Effector memory CD8-positive, alpha-beta T cell (primary cell): ENCODE measurements around the gene RAB6C.
"Not testable (repeated sequence)": the region's sequence is repeated elsewhere in the genome, so short reads cannot be mapped to it uniquely, and the experiment has no call there.

Source experiments
- ATAC-seq: fragments of 150-1000 bp; cut with Tn5 transposase; replicated peaks from 2 replicates; pipeline ENCODE4 v1.10.0; 2021; ENCODE audit warnings: mild to moderate bottlenecking, moderate library complexity
- DNase-seq, 3 experiments: peaks; one replicate each; pipeline ENCODE4 v3.0.0; 2021
- H3K27ac Mint-ChIP-seq, 2 donors: one replicate each; pipeline ENCODE4 v1.8.0; 2022; ENCODE audit warnings: mild to moderate bottlenecking in 2 of 2, mixed read lengths in 2 of 2, moderate library complexity in 2 of 2
- H3K27me3 Mint-ChIP-seq, 2 donors: one replicate each; pipeline ENCODE4 v1.8.0; 2022; ENCODE audit warnings: mixed read lengths in 2 of 2
- H3K36me3 Mint-ChIP-seq: one replicate; pipeline ENCODE4 v1.8.0; 2022; ENCODE audit warnings: mild to moderate bottlenecking, moderate library complexity, mixed read lengths; ENCODE audit not compliant: insufficient read depth
- H3K4me1 Mint-ChIP-seq, 2 donors: one replicate each; pipeline ENCODE4 v1.8.0; 2022; ENCODE audit warnings: low read depth in 2 of 2, mixed read lengths in 2 of 2
- H3K4me3 Mint-ChIP-seq, 2 donors: one replicate each; pipeline ENCODE4 v1.8.0; 2022; ENCODE audit warnings: mild to moderate bottlenecking in 2 of 2, mixed read lengths in 2 of 2, moderate library complexity in 2 of 2
- H3K9me3 Mint-ChIP-seq, 2 donors: one replicate each; pipeline ENCODE4 v1.8.0; 2022; ENCODE audit warnings: mixed read lengths in 2 of 2

The RAB6C gene

GRCh38 chr2:129968605-129969004 is 10.9 kb upstream of the RAB6C start:
- H3K4me1 Mint-ChIP-seq, H3K27ac Mint-ChIP-seq, H3K9me3 Mint-ChIP-seq, ATAC-seq, H3K4me3 Mint-ChIP-seq, H3K36me3 Mint-ChIP-seq, DNase-seq: not testable (repeated sequence)
- peaks cover 12 to 31% of the 10 kb centered on the region in 2 donors for H3K27me3 Mint-ChIP-seq

DNA sequence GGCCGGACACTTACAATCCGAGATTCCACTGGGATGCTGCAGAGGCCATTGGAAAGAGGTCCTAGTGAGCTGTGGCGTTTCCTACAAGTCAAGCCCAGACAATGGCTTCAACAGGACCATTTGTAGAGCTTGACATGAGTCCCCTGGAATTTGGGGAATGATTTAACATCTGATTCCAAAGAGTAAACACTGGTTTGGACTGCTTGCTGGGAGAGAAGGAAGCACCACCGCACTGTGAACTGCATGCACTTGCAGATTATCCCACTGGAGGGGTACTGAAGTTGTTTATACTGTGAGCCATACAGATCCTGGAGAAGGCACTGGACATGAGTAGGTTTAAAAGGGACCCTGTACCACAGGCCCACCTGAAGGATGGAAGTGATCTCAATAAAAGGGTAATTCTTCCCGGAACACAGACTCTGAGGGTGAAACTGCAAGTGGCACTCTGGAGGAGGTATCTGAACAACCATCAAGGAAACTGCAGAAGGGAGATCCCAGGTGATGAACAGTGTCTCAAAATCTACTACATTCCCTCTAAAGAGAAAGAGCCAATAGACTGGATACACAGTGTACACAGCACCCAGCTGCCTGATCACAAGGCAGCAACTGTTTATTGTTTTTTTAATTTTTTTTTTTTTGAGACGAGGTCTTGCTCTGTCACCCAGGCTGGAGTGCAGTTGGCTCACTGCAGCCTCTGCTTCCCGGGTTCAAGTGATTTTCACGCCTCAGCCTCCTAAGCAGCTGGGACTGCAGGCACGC is 4.3 kb upstream of the RAB6C start:
- DNase-seq: no peak
- peaks cover 19 to 54% of the 10 kb centered on the region in 2 donors for H3K27me3 Mint-ChIP-seq
- H3K4me3 Mint-ChIP-seq: no peak overlapping the region

GRCh38 chr2:129976969-129977368 is 2.5 kb upstream of the RAB6C start:
- peaks cover 32 to 64% of the 10 kb centered on the region in 2 donors for H3K27me3 Mint-ChIP-seq
- DNase-seq, H3K4me3 Mint-ChIP-seq, ATAC-seq, H3K36me3 Mint-ChIP-seq, H3K27ac Mint-ChIP-seq, H3K4me1 Mint-ChIP-seq, H3K9me3 Mint-ChIP-seq: not testable (repeated sequence)

More for the DNA sequence above, 4.3 kb upstream of the RAB6C start:
- no peaks in the 10 kb centered on the region for H3K9me3 Mint-ChIP-seq
- H3K36me3 Mint-ChIP-seq: no peaks in the 10 kb centered on the region
- no peak for ATAC-seq
- H3K4me1 Mint-ChIP-seq: no peaks in the 10 kb centered on the region
- no peak overlapping the region for H3K27ac Mint-ChIP-seq

GRCh38 chr2:129977986-129978385 is 1.5 kb upstream of the RAB6C start:
- no peaks in the 10 kb centered on the region for H3K36me3 Mint-ChIP-seq
- H3K27me3 Mint-ChIP-seq: peaks cover 32 to 65% of the 10 kb centered on the region in 2 donors
- no peak for ATAC-seq
- H3K9me3 Mint-ChIP-seq: peaks cover 0 to 1% of the 10 kb centered on the region in 2 donors
- DNase-seq: no peak
- H3K27ac Mint-ChIP-seq: no peak overlapping the region
- H3K4me1 Mint-ChIP-seq: peaks cover 0 to 2% of the 10 kb centered on the region in 2 donors
- no peak overlapping the region for H3K4me3 Mint-ChIP-seq

DNA sequence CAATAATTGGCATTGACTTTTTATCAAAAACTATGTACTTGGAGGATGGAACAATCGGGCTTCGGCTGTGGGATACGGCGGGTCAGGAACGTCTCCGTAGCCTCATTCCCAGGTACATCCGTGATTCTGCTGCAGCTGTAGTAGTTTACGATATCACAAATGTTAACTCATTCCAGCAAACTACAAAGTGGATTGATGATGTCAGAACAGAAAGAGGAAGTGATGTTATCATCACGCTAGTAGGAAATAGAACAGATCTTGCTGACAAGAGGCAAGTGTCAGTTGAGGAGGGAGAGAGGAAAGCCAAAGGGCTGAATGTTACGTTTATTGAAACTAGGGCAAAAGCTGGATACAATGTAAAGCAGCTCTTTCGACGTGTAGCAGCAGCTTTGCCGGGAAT is 780 bp downstream of the RAB6C start:
- not testable (repeated sequence) for H3K36me3 Mint-ChIP-seq, H3K9me3 Mint-ChIP-seq, H3K4me1 Mint-ChIP-seq, DNase-seq
- peak overlapping the region; percentile 27 to 43 for H3K4me3 Mint-ChIP-seq
- ATAC-seq: peak; percentile 44
- peaks cover 32 to 61% of the 10 kb centered on the region in 2 donors for H3K27me3 Mint-ChIP-seq
- peak overlapping the region in 1 of 2 donors; percentile 53 for H3K27ac Mint-ChIP-seq

GRCh38 chr2:129981689-129982088 is 2.2 kb downstream of the RAB6C start:
- not testable (repeated sequence) for H3K27ac Mint-ChIP-seq, ATAC-seq, H3K4me3 Mint-ChIP-seq, DNase-seq, H3K9me3 Mint-ChIP-seq, H3K36me3 Mint-ChIP-seq, H3K4me1 Mint-ChIP-seq
- peaks cover 32 to 57% of the 10 kb centered on the region in 2 donors for H3K27me3 Mint-ChIP-seq

DNA sequence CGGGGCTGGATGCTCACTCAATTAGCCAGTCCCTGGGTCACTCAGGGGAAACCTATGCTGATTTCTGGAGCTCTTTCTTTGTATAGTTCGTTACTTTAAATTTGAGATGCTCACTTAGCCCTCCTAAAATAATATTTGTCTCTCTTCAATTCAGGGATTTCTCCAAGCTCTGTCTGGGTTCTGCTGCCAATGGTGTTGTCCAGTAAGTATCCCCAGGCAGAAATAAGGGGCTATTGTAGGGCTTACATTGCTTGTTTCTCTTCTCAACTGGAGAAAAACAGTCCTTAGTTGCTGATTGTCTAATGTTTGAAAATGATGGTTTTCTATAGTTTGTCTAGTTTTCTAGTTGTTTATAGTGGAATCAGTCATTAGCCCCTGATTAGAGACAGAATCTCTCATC is 5.0 kb downstream of the RAB6C start:
- H3K27me3 Mint-ChIP-seq: peaks cover 20 to 48% of the 10 kb centered on the region in 2 donors

GRCh38 chr2:129992415-129993006 is 13.0 kb downstream of the RAB6C start:
- H3K4me3 Mint-ChIP-seq, H3K9me3 Mint-ChIP-seq, H3K36me3 Mint-ChIP-seq, H3K27ac Mint-ChIP-seq, ATAC-seq, H3K4me1 Mint-ChIP-seq, DNase-seq: not testable (repeated sequence)
- H3K27me3 Mint-ChIP-seq: peaks cover 47 to 74% of the 10 kb centered on the region in 2 donors

More for the DNA sequence above, 5.0 kb downstream of the RAB6C start:
- H3K9me3 Mint-ChIP-seq: peaks cover 0 to 1% of the 10 kb centered on the region in 2 donors
- DNase-seq (no peak), ATAC-seq (no peak)
- no peak overlapping the region for H3K27ac Mint-ChIP-seq
- peaks cover 0 to 2% of the 10 kb centered on the region in 2 donors for H3K4me1 Mint-ChIP-seq
- no peaks in the 10 kb centered on the region for H3K36me3 Mint-ChIP-seq
- H3K4me3 Mint-ChIP-seq: no peak overlapping the region

GRCh38 chr2:129993151-129993550 is 13.7 kb downstream of the RAB6C start:
- not testable (repeated sequence) for DNase-seq, H3K36me3 Mint-ChIP-seq, H3K4me1 Mint-ChIP-seq, H3K4me3 Mint-ChIP-seq, H3K27ac Mint-ChIP-seq, H3K9me3 Mint-ChIP-seq, ATAC-seq
- H3K27me3 Mint-ChIP-seq: peaks cover 52 to 75% of the 10 kb centered on the region in 2 donors

GRCh38 chr2:129996657-129997237 is 17.3 kb downstream of the RAB6C start:
- ATAC-seq: not testable (repeated sequence)

GRCh38 chr2:129998771-129999170 is 19.3 kb downstream of the RAB6C start:
- not testable (repeated sequence) for H3K4me3 Mint-ChIP-seq, H3K27ac Mint-ChIP-seq, ATAC-seq, H3K4me1 Mint-ChIP-seq, H3K9me3 Mint-ChIP-seq, DNase-seq, H3K36me3 Mint-ChIP-seq
- H3K27me3 Mint-ChIP-seq: peaks cover 40 to 57% of the 10 kb centered on the region in 2 donors

More at GRCh38 chr2:129996657-129997237, 17.3 kb downstream of the RAB6C start:
- not testable (repeated sequence) for H3K36me3 Mint-ChIP-seq, H3K4me3 Mint-ChIP-seq, H3K9me3 Mint-ChIP-seq, DNase-seq, H3K27ac Mint-ChIP-seq, H3K4me1 Mint-ChIP-seq
- H3K27me3 Mint-ChIP-seq: peaks cover 46 to 72% of the 10 kb centered on the region in 2 donors

- not testable (repeated sequence) for H3K27ac Mint-ChIP-seq, H3K9me3 Mint-ChIP-seq, ATAC-seq, H3K36me3 Mint-ChIP-seq, DNase-seq, H3K4me1 Mint-ChIP-seq, H3K4me3 Mint-ChIP-seq
- H3K27me3 Mint-ChIP-seq: peaks cover 20 to 36% of the 10 kb centered on the region in 2 donors
These were observed 26.4 kb downstream of the RAB6C start for GRCh38 chr2:130005862-130006261.

DNA sequence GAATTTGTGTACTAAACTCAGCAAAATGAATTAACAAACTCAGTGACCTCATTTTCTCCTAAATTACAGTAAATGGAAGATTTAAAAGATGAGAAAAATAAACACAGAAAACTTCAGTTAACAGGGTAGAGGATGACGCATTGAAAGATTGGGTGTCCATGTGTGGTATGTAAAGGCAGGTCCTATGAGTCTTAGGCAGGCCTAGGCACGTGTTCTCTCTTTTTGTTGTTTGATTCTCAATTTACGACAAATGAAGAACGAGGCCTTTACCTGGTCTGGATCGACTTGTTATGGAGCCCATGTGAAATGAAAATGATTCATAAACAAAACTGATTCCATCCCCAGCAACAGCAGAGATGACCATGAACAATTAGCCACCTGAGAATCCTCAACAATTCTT is 37.2 kb downstream of the RAB6C start:
- not testable (repeated sequence) for DNase-seq, H3K4me3 Mint-ChIP-seq

More for the DNA sequence above, 37.2 kb downstream of the RAB6C start:
- not testable (repeated sequence) for H3K4me1 Mint-ChIP-seq, ATAC-seq, H3K27ac Mint-ChIP-seq, H3K9me3 Mint-ChIP-seq, H3K36me3 Mint-ChIP-seq
- H3K27me3 Mint-ChIP-seq: peaks cover 27 to 45% of the 10 kb centered on the region in 2 donors
